Gastrocnemius medialis (tissue), 4 donors: ENCODE data around the gene ZBTB8B. TPM values are rescaled to one million over a fixed set of nuclear protein-coding genes. Genes with fewer than 3 reads are reported as not detected.

ENCODE experiments used
- ATAC-seq, 2 donors: fragments of 150-250 bp; one replicate each; pipeline ENCODE4 v1.9.1; 2016
- DNase-seq, 2 donors: peaks; one replicate each; pipeline ENCODE4 v3.0.0-alpha.2; 2019
- H3K27ac ChIP-seq, 4 donors: fragments of 200-600 bp; sonication (generic); 1 replicate in 1 of 4; 2 replicates in 3 of 4; pipeline ENCODE4 v1.5.1; 2016 to 2018; ENCODE audit warnings: mild to moderate bottlenecking in 2 of 4, moderate library complexity in 1 of 4
- H3K27me3 ChIP-seq, 3 donors: fragments of 200-600 bp; sonication (generic) in 2 of 3; 1 replicate in 1 of 3; 2 replicates in 2 of 3; pipeline versions ENCODE4 v1.5.1 to v1.6.0; 2016 to 2019; ENCODE audit warnings: mild to moderate bottlenecking in 1 of 3, moderate library complexity in 1 of 3
- H3K36me3 ChIP-seq, 2 donors: fragments of 200-600 bp; sonication (generic) in 1 of 2; one replicate each; pipeline ENCODE4 v1.5.1; 2017 to 2018
- H3K4me1 ChIP-seq, 2 donors: fragments of 200-600 bp; sonication (generic) in 1 of 2; one replicate each; pipeline ENCODE4 v1.5.1; 2016 to 2017; ENCODE audit warnings: mild to moderate bottlenecking in 2 of 2
- H3K4me3 ChIP-seq, 4 donors: fragments of 200-600 bp; sonication (generic) in 3 of 4; 1 replicate in 1 of 4; 2 replicates in 3 of 4; pipeline ENCODE4 v1.5.1; 2016 to 2019; ENCODE audit warnings: mild to moderate bottlenecking in 2 of 4
- H3K9me3 ChIP-seq, 3 donors: fragments of 200-600 bp; sonication (generic) in 2 of 3; 1 replicate in 1 of 3; 2 replicates in 2 of 3; pipeline ENCODE4 v1.5.1; 2016 to 2019
- POLR2A ChIP-seq, 2 donors: fragments of 450-650 bp; IDR thresholded peaks; one replicate each; pipeline ENCODE4 v1.6.1; 2017; ENCODE audit warnings: antibody characterized with exemption in 2 of 2, mild to moderate bottlenecking in 2 of 2, moderate library complexity in 2 of 2
- in situ Hi-C, 4 donors: fragments of 200-750 bp; cut with MboI; loops; one replicate each; pipeline versions ENCODE4 v1.15.0 to v1.8.0; 2017; ENCODE audit warnings: low sequenced_read_pairs in 4 of 4
- intact Hi-C: fragments of 100-400 bp; cut with DNase I; formaldehyde crosslinking; loops from one replicate; pipeline ENCODE4 v1.15.1; 2023; ENCODE audit warnings: low total_unique reads
- total RNA-seq, 4 donors: library from RNA; depleted of rRNA; stranded (reverse); fragments of >200 nt; gene quantifications; one replicate each; pipeline versions ENCODE4 v1.1.0 to v1.2.3, GENCODE V29; 2016
- TF ChIP-seq, protein P1 (sequence below), 5 experiments: fragments of 450-650 bp in 3 of 5; fragments of 200-600 bp in 2 of 5; sonication (generic) in 2 of 5; IDR thresholded peaks in 4 of 5; conservative IDR thresholded peaks in 1 of 5; 1 replicate in 4 of 5; 2 replicates in 1 of 5; pipeline ENCODE4 v1.5.1; 2016 to 2019; ENCODE audit warnings: antibody characterized with exemption in 5 of 5, mild to moderate bottlenecking in 3 of 5, moderate library complexity in 3 of 5

The ZBTB8B gene
- total RNA-seq, 4 donors from 2014 or later = not detected

DNA sequence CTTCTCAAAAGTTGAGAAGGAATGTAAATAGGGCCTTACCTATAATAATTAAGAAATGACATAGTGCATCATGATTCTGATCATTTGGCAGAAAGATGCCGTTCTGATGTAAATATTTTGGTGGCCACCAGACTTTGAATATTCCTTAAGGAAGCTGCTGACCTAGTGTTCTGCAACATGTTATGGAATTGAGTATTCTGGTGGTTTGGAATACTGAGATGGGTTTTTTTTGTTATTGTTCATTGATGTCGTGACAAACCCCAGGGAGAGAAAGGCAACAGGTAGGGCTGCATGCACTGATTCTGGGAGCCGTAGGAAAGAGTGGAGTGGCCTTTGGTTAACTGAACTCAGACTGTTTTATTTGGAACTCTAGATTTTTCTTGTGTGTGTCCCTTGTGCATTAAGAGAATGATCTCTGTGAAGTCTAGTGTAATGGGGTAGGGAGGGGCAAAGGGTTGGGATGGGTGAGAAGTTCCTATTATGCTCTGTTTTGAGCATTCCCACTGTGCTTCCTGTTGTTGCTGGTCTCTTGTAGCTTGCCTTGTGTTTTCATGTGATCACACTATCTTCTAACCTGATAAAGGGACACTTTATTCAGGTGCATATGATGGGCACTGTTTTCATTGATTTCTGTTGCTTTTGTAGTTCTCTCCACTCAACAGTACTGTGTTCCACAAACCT is 25.0 kb downstream of the ZBTB8B start:
- H3K9me3 ChIP-seq = no peaks in the 10 kb centered on the region
- H3K36me3 ChIP-seq = no peaks in the 10 kb centered on the region
- intact Hi-C loops = no loop called here
- H3K4me3 ChIP-seq = no peak overlapping the region
- ATAC-seq (no peak), DNase-seq (no peak)
- H3K4me1 ChIP-seq = no peaks in the 10 kb centered on the region
- H3K27me3 ChIP-seq = no peaks in the 10 kb centered on the region
- in situ Hi-C loops = no loop called here
- H3K27ac ChIP-seq = no peak overlapping the region
- TF ChIP-seq POLR2A (IDR thresholded peaks at IDR 0.05) = no peak
- TF ChIP-seq, protein P1, sequence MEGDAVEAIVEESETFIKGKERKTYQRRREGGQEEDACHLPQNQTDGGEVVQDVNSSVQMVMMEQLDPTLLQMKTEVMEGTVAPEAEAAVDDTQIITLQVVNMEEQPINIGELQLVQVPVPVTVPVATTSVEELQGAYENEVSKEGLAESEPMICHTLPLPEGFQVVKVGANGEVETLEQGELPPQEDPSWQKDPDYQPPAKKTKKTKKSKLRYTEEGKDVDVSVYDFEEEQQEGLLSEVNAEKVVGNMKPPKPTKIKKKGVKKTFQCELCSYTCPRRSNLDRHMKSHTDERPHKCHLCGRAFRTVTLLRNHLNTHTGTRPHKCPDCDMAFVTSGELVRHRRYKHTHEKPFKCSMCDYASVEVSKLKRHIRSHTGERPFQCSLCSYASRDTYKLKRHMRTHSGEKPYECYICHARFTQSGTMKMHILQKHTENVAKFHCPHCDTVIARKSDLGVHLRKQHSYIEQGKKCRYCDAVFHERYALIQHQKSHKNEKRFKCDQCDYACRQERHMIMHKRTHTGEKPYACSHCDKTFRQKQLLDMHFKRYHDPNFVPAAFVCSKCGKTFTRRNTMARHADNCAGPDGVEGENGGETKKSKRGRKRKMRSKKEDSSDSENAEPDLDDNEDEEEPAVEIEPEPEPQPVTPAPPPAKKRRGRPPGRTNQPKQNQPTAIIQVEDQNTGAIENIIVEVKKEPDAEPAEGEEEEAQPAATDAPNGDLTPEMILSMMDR (IDR thresholded peaks at IDR 0.05 in 4 of 5, conservative IDR thresholded peaks at IDR 0.05 in 1 of 5) = no peak

DNA sequence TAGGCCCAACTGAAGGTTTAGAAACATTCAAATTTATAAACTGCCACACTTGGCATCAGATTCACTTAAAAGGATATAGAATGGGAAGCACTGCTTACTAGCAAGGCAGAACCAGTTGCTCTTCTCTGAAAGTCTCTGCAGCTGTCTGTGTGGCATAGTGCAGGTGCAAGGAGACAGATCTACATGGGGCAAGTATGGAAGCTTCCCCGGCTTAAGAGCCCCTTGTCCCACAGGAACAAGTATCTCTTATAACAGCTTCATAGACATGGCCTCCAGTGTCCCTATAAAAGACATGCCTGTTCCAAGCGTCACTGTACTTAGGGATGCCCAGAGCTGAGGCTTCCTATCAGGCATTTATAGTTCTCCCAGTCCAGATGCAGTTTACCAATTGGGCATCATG is 26.5 kb downstream of the ZBTB8B start:
- intact Hi-C loops = no loop called here
- Histone ChIP-seq H3K4me3 (no peak overlapping the region), H3K36me3 (no peaks in the 10 kb centered on the region), H3K27ac (no peak overlapping the region), H3K9me3 (no peaks in the 10 kb centered on the region), H3K4me1 (peaks cover 0 to 8% of the 10 kb centered on the region in 2 donors), H3K27me3 (no peaks in the 10 kb centered on the region)
- in situ Hi-C loops = no loop called here
- TF ChIP-seq POLR2A (IDR thresholded peaks at IDR 0.05) = no peak
- TF ChIP-seq, protein P1 (IDR thresholded peaks at IDR 0.05 in 4 of 5, conservative IDR thresholded peaks at IDR 0.05 in 1 of 5) = no peak
- ATAC-seq (no peak), DNase-seq (no peak)

DNA sequence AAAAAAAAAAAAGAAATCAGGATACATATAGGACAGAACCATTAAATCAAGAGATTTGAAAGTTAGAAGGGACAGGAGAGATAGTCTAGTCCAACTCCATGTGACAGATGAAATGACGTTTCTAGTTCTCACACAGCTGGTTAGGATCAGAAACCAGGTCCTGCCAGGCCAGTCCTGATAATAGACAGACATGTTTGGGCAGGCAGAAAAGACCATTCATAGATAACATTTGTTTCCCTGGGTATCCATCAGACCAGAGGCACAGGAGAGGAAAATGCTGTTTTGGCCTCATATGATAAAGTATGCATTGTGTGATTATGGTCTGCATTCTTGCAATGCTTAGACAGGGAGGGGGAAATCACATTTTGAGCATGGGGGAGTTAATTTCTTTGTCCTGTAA is 29.3 kb downstream of the ZBTB8B start:
- intact Hi-C loops = no loop called here
- Histone ChIP-seq H3K9me3 (no peaks in the 10 kb centered on the region), H3K27ac (no peak overlapping the region), H3K4me3 (no peak overlapping the region), H3K4me1 (peaks cover 0 to 8% of the 10 kb centered on the region in 2 donors), H3K36me3 (no peaks in the 10 kb centered on the region), H3K27me3 (no peaks in the 10 kb centered on the region)
- in situ Hi-C loops = no loop called here
- no peak for DNase-seq
- ATAC-seq = no peak
- TF ChIP-seq, protein P1 (IDR thresholded peaks at IDR 0.05 in 4 of 5, conservative IDR thresholded peaks at IDR 0.05 in 1 of 5) = no peak
- TF ChIP-seq POLR2A (IDR thresholded peaks at IDR 0.05) = no peak

DNA sequence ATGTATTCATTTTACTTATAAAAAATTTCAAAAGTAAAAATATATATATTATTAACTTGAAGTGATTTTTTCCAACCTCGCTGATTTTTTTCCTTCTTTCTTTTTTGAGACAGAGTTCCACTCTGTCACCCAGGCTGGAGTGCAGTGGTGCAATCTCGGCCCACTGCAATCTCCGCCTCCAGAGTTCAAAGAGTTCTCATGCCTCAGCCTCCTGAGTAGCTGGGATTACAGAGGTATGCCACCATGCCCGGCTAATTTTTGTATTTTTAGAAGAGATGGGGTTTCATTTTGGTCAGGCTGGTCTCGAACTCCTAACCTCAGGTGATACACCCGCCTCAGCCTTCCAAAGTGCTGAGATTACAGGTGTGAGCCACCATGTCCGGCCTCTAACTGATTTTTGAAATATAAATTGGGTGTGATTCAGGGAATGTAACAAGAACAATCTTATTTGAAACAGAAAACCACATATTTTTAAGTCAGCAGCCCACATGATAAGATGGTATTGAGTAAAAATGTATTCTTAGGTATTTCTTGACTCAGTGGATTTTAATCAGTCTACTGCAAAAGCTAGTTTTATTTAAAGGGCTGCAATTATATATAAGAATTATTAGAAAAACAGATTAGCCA is 30.0 kb downstream of the ZBTB8B start:
- ATAC-seq (no peak), DNase-seq (no peak)
- H3K36me3 ChIP-seq = no peaks in the 10 kb centered on the region
- H3K27ac ChIP-seq = no peak overlapping the region
- in situ Hi-C loops (no loop called here), intact Hi-C loops (no loop called here)
- no peaks in the 10 kb centered on the region for H3K27me3 ChIP-seq
- TF ChIP-seq, protein P1 (IDR thresholded peaks at IDR 0.05 in 4 of 5, conservative IDR thresholded peaks at IDR 0.05 in 1 of 5) = no peak
- no peak for TF ChIP-seq POLR2A (IDR thresholded peaks at IDR 0.05)
- H3K4me1 ChIP-seq = peaks cover 0 to 8% of the 10 kb centered on the region in 2 donors
- H3K9me3 ChIP-seq = no peaks in the 10 kb centered on the region
- H3K4me3 ChIP-seq = no peak overlapping the region
